ENCODE data around the gene SLAMF7.
"Not testable (repeated sequence)": the region's sequence is repeated elsewhere in the genome, so short reads cannot be mapped to it uniquely, and the experiment has no call there.

The SLAMF7 gene, protein sequence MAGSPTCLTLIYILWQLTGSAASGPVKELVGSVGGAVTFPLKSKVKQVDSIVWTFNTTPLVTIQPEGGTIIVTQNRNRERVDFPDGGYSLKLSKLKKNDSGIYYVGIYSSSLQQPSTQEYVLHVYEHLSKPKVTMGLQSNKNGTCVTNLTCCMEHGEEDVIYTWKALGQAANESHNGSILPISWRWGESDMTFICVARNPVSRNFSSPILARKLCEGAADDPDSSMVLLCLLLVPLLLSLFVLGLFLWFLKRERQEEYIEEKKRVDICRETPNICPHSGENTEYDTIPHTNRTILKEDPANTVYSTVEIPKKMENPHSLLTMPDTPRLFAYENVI

GRCh38 chr1:160739098-160739511 lies at the start of gene SLAMF7:
SLAMF7 (plus strand) TSS chr1:160739247; CDS start chr1:160739302, 55 bp downstream.
- DNase-seq (ENCODE audit: low spot score): no peak

GRCh38 chr1:160692390-160692789 lies 46.7 kb upstream of the SLAMF7 start:
- DNase-seq (ENCODE audit: low spot score): not testable (repeated sequence)

- no peak for DNase-seq (ENCODE audit: low spot score)
These were observed 36.9 kb upstream of the SLAMF7 start for GRCh38 chr1:160702100-160702499.

GRCh38 chr1:160704250-160704649 lies 34.8 kb upstream of the SLAMF7 start:
- DNase-seq (ENCODE audit: low spot score): no peak

- DNase-seq (ENCODE audit: low spot score): not testable (repeated sequence)
These were observed 33.8 kb upstream of the SLAMF7 start for GRCh38 chr1:160705212-160705621.

DNA sequence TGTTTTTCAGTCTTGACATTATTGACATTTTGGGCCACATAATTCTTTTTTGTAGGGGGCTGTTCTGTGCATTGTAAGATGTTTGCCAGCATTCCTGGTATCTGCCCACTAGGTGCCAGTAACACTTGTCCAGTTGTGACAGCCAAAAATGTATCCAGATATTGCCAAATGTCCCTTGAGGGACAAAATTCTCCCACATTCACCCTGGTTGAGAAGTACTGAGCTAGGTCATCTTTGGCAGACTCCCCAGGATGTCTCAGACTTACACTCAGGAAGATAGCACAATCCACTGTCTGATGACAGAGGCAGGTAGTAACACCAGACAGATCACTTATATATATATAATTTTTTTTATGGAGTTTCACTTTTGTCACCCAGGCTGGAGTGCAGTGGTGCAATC lies 33.3 kb upstream of the SLAMF7 start:
- no peak for DNase-seq (ENCODE audit: low spot score)

DNA sequence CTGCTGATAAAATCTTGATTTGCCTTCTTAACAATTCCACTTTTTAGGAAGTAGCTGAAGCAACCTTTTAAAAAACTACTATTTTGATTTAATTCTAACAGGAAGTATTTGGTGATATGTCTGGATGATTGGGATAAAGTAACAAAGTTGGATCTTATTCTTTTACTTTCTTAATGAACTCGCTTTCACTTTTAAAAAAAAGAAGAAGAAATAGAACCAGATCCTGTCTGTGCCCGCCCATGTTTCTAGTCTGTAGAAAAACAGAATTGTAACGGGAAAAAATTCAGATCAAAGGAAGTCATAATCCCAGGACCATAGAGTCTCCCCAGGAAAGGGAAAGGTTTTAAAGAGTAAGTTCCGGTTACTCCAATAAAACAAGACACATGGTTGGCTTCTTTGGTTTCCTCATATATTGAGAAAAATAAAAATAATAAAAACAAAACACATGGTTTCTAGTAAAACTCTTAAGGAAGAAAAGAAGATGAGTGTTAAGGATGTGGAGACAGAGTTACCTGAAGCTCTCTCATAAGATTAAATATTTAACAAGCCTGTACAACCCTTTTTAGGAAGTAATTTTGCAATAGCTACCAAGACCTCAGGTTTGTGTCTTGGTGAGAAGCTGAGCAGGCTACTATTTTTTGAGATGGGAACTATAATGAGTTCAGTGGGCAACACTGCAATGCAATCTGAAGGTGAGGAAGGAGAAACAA lies 32.4 kb upstream of the SLAMF7 start:
- no peak for DNase-seq (ENCODE audit: low spot score)

DNA sequence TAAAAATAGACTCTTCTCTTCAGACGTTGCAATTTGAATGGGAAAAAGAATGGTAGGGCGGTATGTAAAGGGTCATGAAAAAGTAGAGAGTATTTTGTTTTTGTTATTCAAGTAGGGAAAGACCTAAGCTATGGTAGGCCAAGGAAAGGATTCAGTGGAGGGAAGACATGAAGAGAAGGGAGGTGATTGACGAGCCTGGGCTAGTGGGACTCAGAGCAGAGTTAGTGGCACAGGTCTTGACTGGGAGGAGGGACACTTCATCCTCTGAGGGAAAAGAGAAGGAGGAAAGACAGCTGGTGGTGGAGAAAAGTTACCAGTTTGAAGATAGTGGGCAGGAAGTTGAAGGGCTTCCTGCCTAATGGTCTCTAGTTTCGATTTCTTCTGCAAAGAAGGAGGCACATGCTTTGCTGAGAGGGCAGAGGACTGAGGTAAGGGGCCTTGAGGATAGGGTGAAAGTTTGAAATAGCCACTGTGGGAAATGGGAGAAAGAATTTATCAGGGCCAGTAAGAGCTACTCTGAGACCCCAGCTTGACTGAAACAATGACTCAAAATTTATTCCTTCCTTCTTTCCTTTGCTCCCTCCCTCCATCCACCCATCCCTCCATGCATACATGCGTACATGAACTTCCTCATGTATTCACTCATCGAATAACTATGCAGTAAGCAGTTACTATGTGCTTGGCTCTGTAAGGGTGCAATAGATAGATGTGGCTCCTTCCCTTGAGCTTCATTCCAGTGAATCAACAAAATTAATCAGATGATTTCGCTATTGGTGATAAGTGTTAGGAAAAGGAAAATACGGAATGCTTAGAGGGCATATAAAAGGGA lies 31.6 kb upstream of the SLAMF7 start:
- DNase-seq (ENCODE audit: low spot score): no peak

DNA sequence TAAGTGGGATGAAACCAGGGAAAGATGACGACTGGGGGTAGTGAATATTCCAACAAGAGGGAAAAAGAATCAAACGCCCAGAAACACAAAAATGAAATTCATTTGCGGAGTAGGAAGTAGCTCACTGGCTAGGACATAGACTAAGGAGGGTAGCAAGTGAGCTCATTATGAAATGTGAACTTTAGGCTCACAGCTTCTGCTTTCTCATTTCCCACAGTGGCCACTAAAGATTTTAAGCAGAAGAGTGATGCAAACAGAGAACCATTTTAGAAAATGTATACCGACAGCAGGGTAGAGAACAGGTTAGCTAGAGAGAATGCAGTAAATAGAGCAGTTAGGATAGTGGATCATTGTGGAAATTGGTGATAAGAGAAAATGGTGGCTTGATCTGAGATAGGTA lies 30.9 kb upstream of the SLAMF7 start:
- DNase-seq (ENCODE audit: low spot score): no peak

DNA sequence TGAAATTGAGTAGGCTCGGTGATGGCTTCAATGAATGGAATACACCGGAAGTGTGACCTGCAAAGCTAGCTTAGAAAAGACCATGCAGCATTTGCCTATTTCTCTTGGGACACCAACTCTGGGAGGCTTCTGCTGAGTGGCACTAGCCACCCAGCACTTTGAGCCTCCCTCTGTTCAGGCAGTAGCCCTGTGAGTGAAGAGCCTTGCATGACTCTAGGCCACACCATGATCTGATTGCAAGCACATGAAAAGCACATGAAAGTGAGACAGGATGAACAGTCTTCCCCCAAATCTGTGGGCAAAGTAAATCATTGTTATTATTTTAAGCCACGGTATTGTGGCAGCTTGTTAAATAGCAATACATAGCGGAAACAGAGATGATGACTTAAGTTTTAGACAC lies 30.2 kb upstream of the SLAMF7 start:
- DNase-seq (ENCODE audit: low spot score): no peak

- DNase-seq (ENCODE audit: low spot score): no peak
These were observed 29.3 kb upstream of the SLAMF7 start for GRCh38 chr1:160709715-160710114.

GRCh38 chr1:160710517-160711252 lies 28.4 kb upstream of the SLAMF7 start:
- no peak for DNase-seq (ENCODE audit: low spot score)

DNA sequence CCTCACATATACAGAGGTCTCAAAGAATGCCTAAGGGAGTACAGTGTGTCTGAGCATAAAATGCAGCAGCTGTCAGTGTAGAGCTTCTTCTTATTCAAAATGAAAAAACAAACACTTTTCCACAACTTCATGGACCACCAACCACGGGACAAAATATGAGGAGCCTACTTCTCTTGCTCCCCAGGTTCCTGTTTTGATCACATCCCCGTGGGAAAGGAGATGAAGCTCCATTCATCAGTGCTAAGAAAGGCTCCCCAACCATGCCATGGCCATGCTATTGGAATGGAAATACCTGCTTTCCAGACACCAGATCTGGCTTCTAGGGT lies 27.8 kb upstream of the SLAMF7 start:
- no peak for DNase-seq (ENCODE audit: low spot score)

DNA sequence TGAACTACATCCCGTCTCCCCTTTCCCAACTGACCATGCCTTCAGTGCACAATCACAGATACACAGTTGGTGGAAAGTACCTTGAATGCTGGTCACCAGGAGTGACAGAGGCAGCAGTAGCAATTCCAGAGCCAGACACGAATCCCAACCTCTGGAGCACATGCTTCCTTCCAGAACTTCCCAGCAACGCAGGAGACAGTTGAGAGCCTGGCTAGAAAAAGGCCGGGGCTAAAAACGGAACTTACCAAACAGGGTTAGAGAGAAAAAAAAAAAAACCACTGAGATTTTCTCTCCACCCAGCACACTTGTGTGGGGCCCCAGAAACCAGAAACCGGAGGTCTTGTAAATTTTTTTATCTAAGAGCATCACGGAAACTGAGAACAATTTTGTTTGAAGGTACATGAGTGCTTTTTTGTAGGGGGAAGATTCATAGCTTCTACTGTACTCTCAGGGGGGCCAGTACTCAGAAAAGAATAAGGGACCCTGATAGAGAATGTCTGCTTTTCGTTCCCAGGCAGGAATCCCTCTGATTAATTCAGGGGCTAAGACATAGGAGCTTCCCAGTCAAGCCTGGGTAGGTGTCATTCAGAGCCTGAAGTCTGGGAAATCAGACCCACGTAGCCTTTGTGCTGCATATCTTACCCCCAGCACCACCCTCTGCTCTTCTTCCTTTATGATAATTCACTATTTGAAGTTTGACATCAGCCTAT lies 27.3 kb upstream of the SLAMF7 start, which contains the start of gene CD48:
Gene CD48, minus strand, starts transcription at position 221 of the 710 bp plus-strand sequence. Its CDS starts 59 bp downstream, at position 162.
- DNase-seq (ENCODE audit: low spot score): no peak

DNA sequence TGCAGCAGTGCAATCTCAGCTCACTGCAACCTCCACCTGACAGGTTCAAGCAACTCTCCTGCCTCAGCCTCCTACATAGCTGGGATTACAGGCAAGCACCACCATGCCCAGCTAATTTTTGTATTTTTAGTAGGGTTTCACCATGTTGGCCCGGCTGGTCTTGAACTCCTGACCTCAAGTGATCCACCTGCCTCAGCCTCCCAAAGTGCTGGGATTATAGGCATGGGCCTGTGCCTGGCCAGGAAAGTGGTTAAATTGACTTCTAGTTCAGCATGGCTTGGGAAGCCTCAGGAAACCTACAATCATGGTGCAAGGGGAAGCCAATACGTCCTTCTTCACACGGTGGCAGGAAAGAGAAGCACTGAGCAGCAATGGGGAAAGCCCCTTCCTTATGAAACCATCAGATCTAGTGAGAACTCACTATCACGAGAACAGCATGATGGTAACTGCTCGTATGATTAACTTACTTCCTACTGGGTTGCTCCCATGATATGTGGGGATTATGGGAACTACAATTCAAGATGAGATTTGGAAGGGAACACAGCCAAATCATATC lies 26.4 kb upstream of the SLAMF7 start:
- not testable (repeated sequence) for DNase-seq (ENCODE audit: low spot score)

DNA sequence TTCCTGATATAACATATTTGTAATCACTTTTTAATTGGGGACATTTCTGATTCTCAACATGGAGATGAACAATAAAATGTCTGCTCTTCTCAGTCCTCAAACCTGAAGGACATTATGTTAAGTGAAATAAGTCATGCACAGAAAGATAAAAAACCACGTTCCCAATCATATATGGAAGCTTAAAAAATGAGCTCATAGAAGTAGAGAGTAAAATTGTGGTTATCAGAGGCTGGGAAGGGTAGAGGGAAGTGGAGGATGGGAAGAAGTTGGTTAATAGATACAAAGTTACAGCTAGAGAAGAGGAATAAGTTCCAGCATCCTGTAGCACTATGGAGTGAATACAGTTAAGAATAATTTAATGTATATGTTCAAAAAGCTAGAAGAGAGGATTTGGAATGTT lies 25.9 kb upstream of the SLAMF7 start:
- no peak for DNase-seq (ENCODE audit: low spot score)

DNA sequence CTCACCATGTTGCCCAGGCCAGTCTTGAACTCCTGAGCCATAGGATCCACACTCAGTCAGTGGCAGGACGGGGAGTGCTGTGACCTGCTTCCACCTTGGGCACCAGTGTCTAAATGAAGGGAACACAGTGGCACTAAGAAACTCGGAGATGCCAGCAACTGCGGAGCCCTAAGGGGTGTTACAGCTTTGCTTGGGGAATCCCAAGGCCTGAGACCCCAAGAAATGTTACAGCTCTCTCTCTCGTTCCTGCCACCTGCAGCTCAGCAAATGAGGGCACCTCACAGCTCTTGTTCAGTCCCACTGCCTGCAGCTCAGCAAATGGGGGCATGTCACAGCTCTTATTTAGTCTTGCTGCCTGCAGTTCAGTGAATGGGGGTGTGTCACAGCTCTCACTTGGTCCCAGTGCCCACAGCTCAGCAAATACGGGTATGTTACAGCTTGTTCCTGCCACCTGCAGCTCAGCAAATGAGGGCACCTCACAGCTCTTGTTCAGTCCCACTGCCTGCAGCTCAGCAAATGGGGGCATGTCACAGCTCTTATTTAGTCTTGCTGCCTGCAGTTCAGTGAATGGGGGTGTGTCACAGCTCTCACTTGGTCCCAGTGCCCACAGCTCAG lies 24.9 kb upstream of the SLAMF7 start:
- not testable (repeated sequence) for DNase-seq (ENCODE audit: low spot score)

DNA sequence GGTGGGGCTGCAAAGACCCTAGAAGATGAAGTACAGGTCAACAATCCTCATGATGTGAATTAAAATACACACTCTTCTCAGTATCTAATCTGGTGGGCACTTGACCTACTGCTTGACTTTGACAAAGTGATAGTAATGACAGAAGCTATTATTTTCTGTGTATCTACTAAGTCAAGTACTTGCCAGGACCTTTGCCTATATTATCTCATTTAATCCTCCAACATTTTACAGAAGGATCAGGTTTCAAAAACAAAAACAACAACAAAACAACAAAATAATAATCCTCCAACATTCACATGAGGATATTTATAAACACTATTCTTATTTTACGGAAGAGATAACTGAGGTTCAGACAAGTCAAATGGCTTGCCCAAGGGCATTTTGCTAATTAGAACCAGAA lies 23.0 kb upstream of the SLAMF7 start:
- DNase-seq (ENCODE audit: low spot score): no peak

- no peak for DNase-seq (ENCODE audit: low spot score)
These were observed 21.7 kb upstream of the SLAMF7 start for GRCh38 chr1:160717306-160717705.

GRCh38 chr1:160718210-160718609 lies 20.8 kb upstream of the SLAMF7 start:
- DNase-seq (ENCODE audit: low spot score): no peak

Measured in hematopoietic multipotent progenitor cell treated with erythropoietin and hydrocortisone succinate and interleukin-3 and kit ligand, for 17 days (in vitro differentiated cells).